ENCODE results near the gene WDR37. TPM values are rescaled to one million over a fixed set of nuclear protein-coding genes. Genes with fewer than 3 reads are reported as not detected.

The WDR37 gene
- polyA plus RNA-seq, 3 donors: 7.1 to 33.6 (median 8.6) TPM

- H3K27me3 Mint-ChIP-seq (ENCODE audit: low read depth in 3 of 3): peaks cover 3 to 4% (median 3%) of the 10 kb centered on the region in 3 donors
- H2AFZ ChIP-seq (ENCODE audit: insufficient read depth, low read depth, low read length, poor library complexity, severe bottlenecking): no peak overlapping the region
These were observed 114.6 kb downstream of the WDR37 start for GRCh38 chr10:1170867-1171180.

GRCh38 chr10:1171182-1171581, 115.0 kb downstream of the WDR37 start:
- no peak overlapping the region for H3K27ac ChIP-seq (ENCODE audit: low read depth in 1 of 2, low read length in 2 of 2)
- no peak overlapping the region for H2AFZ ChIP-seq (ENCODE audit: insufficient read depth, low read depth, low read length, poor library complexity, severe bottlenecking)
- no peak overlapping the region for H3K4me3 ChIP-seq (replicated peaks in 1 of 3; ENCODE audit: low read depth in 2 of 3, low read length in 3 of 3)
- no peaks in the 10 kb centered on the region for H3K36me3 ChIP-seq (replicated peaks in 1 of 2; ENCODE audit: control insufficient read depth in 1 of 2, insufficient read depth in 2 of 2, low read length in 2 of 2)
- Mint-ChIP-seq H3K27me3 (ENCODE audit: low read depth in 3 of 3) (peaks cover 3 to 6% (median 3%) of the 10 kb centered on the region in 3 donors), H3K27ac (no peak overlapping the region), H3K9me3 (no peaks in the 10 kb centered on the region), H3K36me3 (no peaks in the 10 kb centered on the region), H3K4me1 (no peaks in the 10 kb centered on the region), H3K4me3 (no peak overlapping the region)
- no peaks in the 10 kb centered on the region for H3K27me3 ChIP-seq (ENCODE audit: control insufficient read depth in 2 of 2, insufficient read depth in 2 of 2, low read length in 2 of 2)
- no peak overlapping the region for H3K9ac ChIP-seq (ENCODE audit: insufficient read depth, low read length, poor library complexity, severe bottlenecking)
- no peaks in the 10 kb centered on the region for H3K9me3 ChIP-seq (replicated peaks in 1 of 2; ENCODE audit: control insufficient read depth in 1 of 2, insufficient read depth in 1 of 2, low read length in 2 of 2)
- intact Hi-C loops (cut with micrococcal nuclease): no loop called here
- TF ChIP-seq CTCF (IDR thresholded peaks at IDR 0.05): no peak
- WGBS (ENCODE audit: insufficient coverage): 86% methylated on average over 4 of the region's 4 CpGs
- no peak overlapping the region for H3K4me2 ChIP-seq (replicated peaks; ENCODE audit: extremely low read depth, low read length, poor library complexity, severe bottlenecking)
- no peaks in the 10 kb centered on the region for H4K20me1 ChIP-seq (ENCODE audit: insufficient read depth, low read length)
- no peaks in the 10 kb centered on the region for H3K4me1 ChIP-seq (ENCODE audit: control insufficient read depth in 1 of 2, insufficient read depth in 2 of 2, low read length in 2 of 2)
- no peak for DNase-seq
- no peaks in the 10 kb centered on the region for H3K79me2 ChIP-seq (ENCODE audit: insufficient read depth, low read length)

More at GRCh38 chr10:1170867-1171180, 114.6 kb downstream of the WDR37 start:
- H3K9me3 ChIP-seq (replicated peaks in 1 of 2; ENCODE audit: control insufficient read depth in 1 of 2, insufficient read depth in 1 of 2, low read length in 2 of 2): no peaks in the 10 kb centered on the region
- TF ChIP-seq CTCF (IDR thresholded peaks at IDR 0.05): no peak
- no peaks in the 10 kb centered on the region for H3K79me2 ChIP-seq (ENCODE audit: insufficient read depth, low read length)
- no peaks in the 10 kb centered on the region for H3K9me3 Mint-ChIP-seq
- H3K4me2 ChIP-seq (replicated peaks; ENCODE audit: extremely low read depth, low read length, poor library complexity, severe bottlenecking): no peak overlapping the region
- no peaks in the 10 kb centered on the region for H4K20me1 ChIP-seq (ENCODE audit: insufficient read depth, low read length)
- H3K4me1 ChIP-seq (ENCODE audit: control insufficient read depth in 1 of 2, insufficient read depth in 2 of 2, low read length in 2 of 2): no peaks in the 10 kb centered on the region
- no peaks in the 10 kb centered on the region for H3K36me3 Mint-ChIP-seq
- peak overlapping the region in 2 of 7 donors; percentile 16 to 54 for H3K27ac Mint-ChIP-seq
- intact Hi-C loops (cut with micrococcal nuclease): no loop called here
- no peak overlapping the region for H3K9ac ChIP-seq (ENCODE audit: insufficient read depth, low read length, poor library complexity, severe bottlenecking)
- DNase-seq: no peak
- H3K36me3 ChIP-seq (replicated peaks in 1 of 2; ENCODE audit: control insufficient read depth in 1 of 2, insufficient read depth in 2 of 2, low read length in 2 of 2): no peaks in the 10 kb centered on the region
- H3K4me3 ChIP-seq (replicated peaks in 1 of 3; ENCODE audit: low read depth in 2 of 3, low read length in 3 of 3): no peak overlapping the region
- no peaks in the 10 kb centered on the region for H3K27me3 ChIP-seq (ENCODE audit: control insufficient read depth in 2 of 2, insufficient read depth in 2 of 2, low read length in 2 of 2)
- H3K4me3 Mint-ChIP-seq: no peak overlapping the region
- 93% methylated on average over 9 of the region's 13 CpGs for WGBS (ENCODE audit: insufficient coverage)
- H3K27ac ChIP-seq (ENCODE audit: low read depth in 1 of 2, low read length in 2 of 2): no peak overlapping the region
- no peaks in the 10 kb centered on the region for H3K4me1 Mint-ChIP-seq
